Small intestine (tissue), 7 donors: Measurements from ENCODE around the gene PDE4A. TPM values are rescaled to one million over a fixed set of nuclear protein-coding genes. Genes with fewer than 3 reads are reported as not detected.

Source experiments
- DNase-seq, 2 donors: peaks; one replicate each; pipeline versions ENCODE4 v3.0.0 to v3.0.0-alpha.2; 2013
- FAIRE-seq: peaks from 2 replicates; lab custom pipeline; 2012; peaks lifted over from hg19 to GRCh38; lab: Jason Lieb, UNC
- H3K27ac ChIP-seq, 3 donors: one replicate each; pipeline ENCODE4 v1.5.1; 2013; ENCODE audit warnings: low read length in 2 of 3, mild to moderate bottlenecking in 2 of 3, control low read depth in 1 of 3, inconsistent platforms in 1 of 3, low read depth in 1 of 3, moderate library complexity in 1 of 3
- H3K27me3 ChIP-seq, 3 donors: one replicate each; pipeline ENCODE4 v1.6.1; 2013; ENCODE audit warnings: low read length in 3 of 3, inconsistent platforms in 1 of 3; ENCODE audit not compliant: control insufficient read depth in 3 of 3, insufficient read depth in 3 of 3
- H3K36me3 ChIP-seq, 3 donors: one replicate each; pipeline ENCODE4 v1.6.1; 2013; ENCODE audit warnings: low read length in 3 of 3, inconsistent platforms in 1 of 3, low read depth in 1 of 3, mild to moderate bottlenecking in 1 of 3, moderate library complexity in 1 of 3; ENCODE audit not compliant: control insufficient read depth in 3 of 3, insufficient read depth in 2 of 3
- H3K4me1 ChIP-seq, 3 donors: one replicate each; pipeline ENCODE4 v1.6.1; 2013; ENCODE audit warnings: low read length in 2 of 3, inconsistent platforms in 1 of 3, low read depth in 1 of 3, mild to moderate bottlenecking in 1 of 3, moderate library complexity in 1 of 3; ENCODE audit not compliant: control insufficient read depth in 3 of 3, insufficient read depth in 2 of 3
- H3K4me3 ChIP-seq, 3 donors: one replicate each; pipeline ENCODE4 v1.5.1; 2013; ENCODE audit warnings: low read length in 3 of 3, control low read depth in 1 of 3, inconsistent platforms in 1 of 3, low read depth in 1 of 3, mild to moderate bottlenecking in 1 of 3, moderate library complexity in 1 of 3
- H3K9me3 ChIP-seq, 2 donors: one replicate each; pipeline ENCODE4 v1.6.1; 2013; ENCODE audit warnings: low read depth in 1 of 2, low read length in 1 of 2; ENCODE audit not compliant: control insufficient read depth in 2 of 2, insufficient read depth in 1 of 2
- WGBS, 3 donors: extraction: QIAGEN DNeasy Blood & Tissue Kit; methylation state at CpG; one replicate each; pipeline ENCODE4 v1.1.7; 2013; 5-methylcytosine and 5-hydroxymethylcytosine counted together
- polyA plus RNA-seq, 4 donors: library from polyadenylated mRNA; stranded (reverse) in 3 of 4; unstranded in 1 of 4; fragments of 200-250 nt in 3 of 4; fragments of 120-200 nt in 1 of 4; gene quantifications; one replicate each; pipeline versions ENCODE4 v1.2.1 to v1.2.3, GENCODE V29; 2013
- donor health status: healthy with polysubstance abuse.
- donor health status: control.
- donor health status: control.
- donor health status: Bipolar disorder and iron deficiency.
- donor health status: healthy.

The PDE4A gene
- polyA plus RNA-seq, 4 donors = 0.67 to 3.5 (median 2.0) TPM

- H3K27ac ChIP-seq = no peak within 1 kb of the TSS
- H3K27me3 ChIP-seq = peaks cover 15 to 83% (median 50%) of the 10 kb centered on the region in 3 donors
- H3K9me3 ChIP-seq = no peaks in the 10 kb centered on the region
- no peaks in the 10 kb centered on the region for H3K4me1 ChIP-seq
- 2 to 4% (median 3%) methylated on average over 29 to 39 of the region's 39 CpGs for WGBS, 3 donors
- H3K4me3 ChIP-seq = peak within 1 kb of the TSS in 1 of 3 donors; percentile 17
- DNase-seq = no peak
- H3K36me3 ChIP-seq = no peaks in the 10 kb centered on the region
- FAIRE-seq = no peak
Observed at GRCh38 chr19:10517361-10517759, 97.0 kb downstream of the PDE4A start, which contains the start of gene S1PR5. S1PR5 (minus strand) TSS chr19:10517447; CDS start chr19:10515011, 2,436 bp downstream.

DNA sequence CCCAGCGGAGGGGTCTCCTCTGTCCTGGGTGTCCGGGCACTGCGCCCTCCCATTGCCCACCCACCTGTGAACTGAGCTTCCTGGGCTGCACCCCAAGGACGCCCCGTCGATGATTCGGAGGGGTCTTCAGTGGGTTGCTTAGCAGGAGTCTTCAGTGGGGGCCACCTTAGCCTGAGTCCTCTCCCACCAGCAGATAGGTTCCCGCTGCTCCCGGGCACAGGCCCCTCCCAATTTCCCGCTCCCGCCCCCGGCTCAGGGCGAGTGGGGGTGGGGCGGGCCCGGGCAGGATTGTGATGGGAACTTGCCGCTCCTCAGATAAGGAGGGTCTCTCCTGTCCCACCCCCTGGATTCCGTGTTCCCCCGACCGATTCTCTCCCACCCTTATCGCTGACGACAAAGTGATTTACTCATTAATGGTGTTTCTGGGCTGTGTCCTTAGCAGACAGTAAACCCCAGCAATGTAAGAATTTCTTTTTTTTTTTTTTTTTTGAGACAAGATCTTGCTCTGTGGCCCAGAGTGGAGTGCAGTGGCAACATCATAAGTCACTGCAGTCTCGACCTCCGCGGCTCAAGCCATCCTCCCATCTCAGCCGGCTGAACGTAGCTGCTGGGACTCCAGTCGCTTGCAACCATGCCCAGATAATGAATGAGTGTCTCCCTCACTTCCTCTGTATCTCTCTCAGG is 97.6 kb downstream of the PDE4A start:
- 1 to 4% (median 3%) methylated on average over 26 to 27 of the region's 27 CpGs for WGBS, 3 donors
- H3K4me3 ChIP-seq = peak overlapping the region in 1 of 3 donors; percentile 17
- H3K36me3 ChIP-seq = no peaks in the 10 kb centered on the region
- H3K27ac ChIP-seq = no peak overlapping the region
- no peaks in the 10 kb centered on the region for H3K4me1 ChIP-seq
- DNase-seq (no peak), FAIRE-seq (no peak)
- H3K9me3 ChIP-seq = no peaks in the 10 kb centered on the region
- peaks cover 15 to 77% (median 49%) of the 10 kb centered on the region in 3 donors for H3K27me3 ChIP-seq

DNA sequence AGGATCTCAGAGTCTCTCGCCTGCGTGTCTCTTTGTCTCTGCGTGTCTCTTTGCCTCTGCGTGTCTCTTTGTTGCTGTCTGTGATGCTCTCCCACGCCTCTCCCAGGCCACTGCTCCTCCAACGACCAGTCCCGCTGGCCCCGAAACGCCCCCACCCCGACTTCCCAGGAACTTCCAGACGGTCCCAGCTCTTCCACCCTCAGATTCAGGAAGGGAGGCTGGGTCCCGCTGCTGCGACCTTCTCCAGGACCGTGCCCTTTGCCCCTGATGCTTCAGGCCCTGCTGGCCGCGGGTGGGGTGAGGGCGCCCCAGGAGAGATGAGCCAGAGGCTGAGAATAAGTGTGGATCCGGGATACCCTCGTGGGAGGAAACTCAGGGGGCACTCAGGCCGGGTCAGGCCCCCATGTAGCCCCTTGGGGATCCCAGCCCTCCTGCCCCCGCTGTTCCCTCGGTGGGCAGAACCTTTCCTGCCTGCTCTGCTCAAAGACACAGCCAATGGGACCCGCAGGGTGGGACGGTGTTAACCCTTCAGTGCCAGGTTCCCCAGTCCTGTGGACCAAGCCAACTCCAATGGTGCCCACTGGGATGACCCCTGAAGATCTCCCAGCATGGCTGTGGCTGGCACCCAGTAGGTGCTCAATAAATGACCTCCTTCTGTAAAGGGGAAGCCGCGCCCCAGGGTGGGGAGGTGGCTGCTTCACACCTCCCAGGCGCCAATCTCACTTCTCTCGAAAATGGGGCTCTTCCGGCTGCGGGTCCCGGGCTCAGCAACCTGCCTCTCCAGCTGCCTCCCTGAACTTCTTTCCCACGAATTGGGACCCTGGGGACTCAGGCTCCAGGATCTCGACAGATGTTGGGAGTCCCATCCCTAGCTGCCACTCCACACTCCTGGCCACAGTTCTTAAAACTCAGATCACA is 98.4 kb downstream of the PDE4A start:
- Histone ChIP-seq H3K4me3 (no peak overlapping the region), H3K9me3 (no peaks in the 10 kb centered on the region), H3K27ac (no peak overlapping the region), H3K4me1 (no peaks in the 10 kb centered on the region), H3K36me3 (no peaks in the 10 kb centered on the region), H3K27me3 (peaks cover 15 to 72% (median 41%) of the 10 kb centered on the region in 3 donors)
- no peak for FAIRE-seq
- DNase-seq = no peak
- 10 to 13% (median 11%) methylated on average over 32 to 33 of the region's 33 CpGs for WGBS, 3 donors

Other genes starting within 250 kb of the PDE4A start
- gene DNMT1, start 225.6 kb upstream of the PDE4A start, polyA plus RNA-seq = 10 to 100 TPM in 3 of 4 donors, 1 to 10 TPM in 1; 10.0 to 44.8 (median 22.9) TPM
- 1 to 10 TPM in 2 of 4 donors, under 1 TPM in 1, not detected in 1; 0.81 to 4.3 (median 3.2) TPM for gene S1PR2, start 189.2 kb upstream of the PDE4A start, polyA plus RNA-seq
- gene MRPL4, start 168.3 kb upstream of the PDE4A start, polyA plus RNA-seq = 10 to 100 TPM; 35.0 to 85.8 (median 48.0) TPM
- gene ICAM1, start 149.4 kb upstream of the PDE4A start, polyA plus RNA-seq = 10 to 100 TPM in 2 of 4 donors, 1 to 10 TPM in 2; 1.6 to 18.2 (median 11.5) TPM
- 1 to 10 TPM in 1 of 4 donors, under 1 TPM in 2, not detected in 1; 0.54 to 2.1 (median 0.58) TPM for gene ICAM4, start 133.6 kb upstream of the PDE4A start, polyA plus RNA-seq
- under 1 TPM in 3 of 4 donors, not detected in 1; 0.10 to 0.54 (median 0.52) TPM for gene ICAM5, start 130.6 kb upstream of the PDE4A start, polyA plus RNA-seq
- gene ZGLP1, start 110.7 kb upstream of the PDE4A start, polyA plus RNA-seq = 1 to 10 TPM; 5.8 to 9.5 (median 7.7) TPM
- 10 to 100 TPM; 15.1 to 22.9 (median 18.0) TPM for gene FDX2, start 104.5 kb upstream of the PDE4A start, polyA plus RNA-seq
- 10 to 100 TPM; 14.1 to 50.0 (median 21.1) TPM for gene RAVER1, start 87.0 kb upstream of the PDE4A start, polyA plus RNA-seq
- gene ICAM3, start 80.9 kb upstream of the PDE4A start, polyA plus RNA-seq = 10 to 100 TPM in 3 of 4 donors, 1 to 10 TPM in 1; 8.3 to 23.8 (median 16.0) TPM
- gene TYK2, start 40.0 kb upstream of the PDE4A start, polyA plus RNA-seq = 100 to 1,000 TPM in 3 of 4 donors, 10 to 100 TPM in 1; 81.8 to 162 (median 124) TPM
- gene CDC37, start 17.0 kb upstream of the PDE4A start, polyA plus RNA-seq = 100 to 1,000 TPM; 128 to 202 (median 147) TPM
- 10 to 100 TPM; 35.1 to 73.8 (median 56.4) TPM for gene KEAP1, start 82.8 kb downstream of the PDE4A start, polyA plus RNA-seq
- gene S1PR5, start 96.9 kb downstream of the PDE4A start, polyA plus RNA-seq = under 1 TPM in 2 of 4 donors, not detected in 2; 0.09 to 0.89 TPM
- gene ATG4D, start 123.4 kb downstream of the PDE4A start, polyA plus RNA-seq = 100 to 1,000 TPM in 2 of 4 donors, 10 to 100 TPM in 2; 24.0 to 181 (median 105) TPM
- 10 to 100 TPM; 14.8 to 21.2 (median 18.1) TPM for gene KRI1, start 145.5 kb downstream of the PDE4A start, polyA plus RNA-seq
- 10 to 100 TPM in 3 of 4 donors, 1 to 10 TPM in 1; 4.4 to 19.0 (median 14.2) TPM for gene CDKN2D, start 148.4 kb downstream of the PDE4A start, polyA plus RNA-seq
- gene AP1M2, start 166.8 kb downstream of the PDE4A start, polyA plus RNA-seq = 100 to 1,000 TPM in 2 of 4 donors, 10 to 100 TPM in 2; 85.5 to 238 (median 99.7) TPM
- 10 to 100 TPM in 3 of 4 donors, 1 to 10 TPM in 1; 5.7 to 41.6 (median 19.0) TPM for gene SLC44A2, start 205.0 kb downstream of the PDE4A start, polyA plus RNA-seq
- 100 to 1,000 TPM in 2 of 4 donors, 10 to 100 TPM in 2; 37.3 to 170 (median 87.6) TPM for gene ILF3, start 233.8 kb downstream of the PDE4A start, polyA plus RNA-seq